HepG2 (cell line): ENCODE data around the gene CDC26. TPM values are rescaled to one million over a fixed set of nuclear protein-coding genes. Genes with fewer than 3 reads are reported as not detected.

Source experiments
- CSRNP1 ChIP-seq: sonication (generic); formaldehyde crosslinking; IDR thresholded peaks from 2 replicates; pipeline ENCODE4 v1.8.1; 2023; ENCODE audit warnings: mild to moderate bottlenecking, missing genetic modification reagents
- IKZF1 ChIP-seq: fragments of 450-650 bp; IDR thresholded peaks from 2 replicates; pipeline ENCODE4 v1.7.1; 2016
- IRF1 ChIP-seq: sonication (generic); formaldehyde crosslinking; IDR thresholded peaks from 2 replicates; pipeline ENCODE4 v1.4.0; 2020; ENCODE audit warnings: low read depth, mild to moderate bottlenecking, missing genetic modification reagents
- NFKBIZ ChIP-seq: IDR thresholded peaks from 2 replicates; pipeline ENCODE4 v1.6.1; 2018; ENCODE audit warnings: missing genetic modification reagents, missing compliant biosample characterization
- NKX3-1 ChIP-seq: sonication (generic); formaldehyde crosslinking; IDR thresholded peaks from 2 replicates; pipeline ENCODE4 v1.5.0; 2020; ENCODE audit warnings: missing genetic modification reagents
- NR2F2 ChIP-seq: IDR thresholded peaks from 2 replicates; pipeline ENCODE4 v1.6.1; 2012; ENCODE audit warnings: low read depth, inconsistent platforms, borderline replicate concordance
- PBX3 ChIP-seq: sonication (generic); formaldehyde crosslinking; IDR thresholded peaks from 2 replicates; pipeline ENCODE4 v1.8.1; 2023; ENCODE audit warnings: missing genetic modification reagents, inconsistent platforms, borderline replicate concordance
- PPARG ChIP-seq: conservative IDR thresholded peaks from 2 replicates; pipeline ENCODE4 v1.6.1; 2016; ENCODE audit warnings: missing biosample characterization, missing genetic modification reagents
- SIN3B ChIP-seq: fragments of 150-350 bp; IDR thresholded peaks from 2 replicates; pipeline ENCODE4 v1.6.1; 2014; ENCODE audit warnings: low read length
- SMARCE1 ChIP-seq: fragments of 450-650 bp; IDR thresholded peaks from 2 replicates; pipeline ENCODE4 v1.6.1; 2017; ENCODE audit warnings: borderline replicate concordance
- SRSF1 ChIP-seq: fragments of 200-400 bp; formaldehyde crosslinking; optimal IDR thresholded peaks from 2 replicates; pipeline ENCODE3; 2017; ENCODE audit warnings: mild to moderate bottlenecking, low read depth, low read length, moderate library complexity
- ZBTB20 ChIP-seq: sonication (generic); formaldehyde crosslinking; IDR thresholded peaks from 2 replicates; pipeline ENCODE4 v1.8.1; 2023; ENCODE audit warnings: missing genetic modification reagents, low read depth, mild to moderate bottlenecking, borderline replicate concordance
- ZBTB7B ChIP-seq: sonication (generic); formaldehyde crosslinking; IDR thresholded peaks from 2 replicates; pipeline ENCODE4 v1.4.0; 2020; ENCODE audit warnings: missing genetic modification reagents
- ZFY ChIP-seq: sonication (generic); formaldehyde crosslinking; IDR thresholded peaks from 2 replicates; pipeline ENCODE4 v1.4.0; 2020; ENCODE audit warnings: missing genetic modification reagents
- ZNF10 ChIP-seq: sonication (generic); formaldehyde crosslinking; IDR thresholded peaks from 2 replicates; pipeline ENCODE4 v1.4.0; 2020; ENCODE audit warnings: mild to moderate bottlenecking, low read depth, missing genetic modification reagents, borderline replicate concordance
- ZNF326 ChIP-seq: sonication (generic); formaldehyde crosslinking; IDR thresholded peaks from 2 replicates; pipeline ENCODE4 v1.4.0; 2020; ENCODE audit warnings: missing genetic modification reagents, borderline replicate concordance
- ZNF329 ChIP-seq: sonication (generic); formaldehyde crosslinking; IDR thresholded peaks from 2 replicates; pipeline ENCODE4 v1.9.0; 2021; ENCODE audit warnings: low read depth, mild to moderate bottlenecking, missing genetic modification reagents
- ZNF468 ChIP-seq: sonication (generic); formaldehyde crosslinking; IDR thresholded peaks from 2 replicates; pipeline ENCODE4 v1.8.0; 2022; ENCODE audit warnings: mild to moderate bottlenecking, moderate library complexity, missing genetic modification reagents
- ZNF577 ChIP-seq: sonication (generic); formaldehyde crosslinking; IDR thresholded peaks from 2 replicates; pipeline ENCODE4 v1.4.0; 2020; ENCODE audit warnings: mild to moderate bottlenecking, low read depth, missing genetic modification reagents, borderline replicate concordance
- ZNF724P ChIP-seq: sonication (generic); formaldehyde crosslinking; IDR thresholded peaks from 2 replicates; pipeline ENCODE4 v1.8.0; 2022; ENCODE audit warnings: missing genetic modification reagents, borderline replicate concordance
- ZSCAN31 ChIP-seq: sonication (generic); formaldehyde crosslinking; IDR thresholded peaks from 2 replicates; pipeline ENCODE4 v1.5.0; 2020; ENCODE audit warnings: low read depth, mild to moderate bottlenecking, missing genetic modification reagents
- polyA plus RNA-seq, 8 experiments: library from polyadenylated mRNA; depleted of rRNA in 3 of 8; stranded (reverse) in 7 of 8; unstranded in 1 of 8; fragments of >200 nt; fragmentation: Illumina TruSeq in 4 of 8; extraction: Trizol in 4 of 8; gene quantifications; 2 replicates each; pipeline versions ENCODE4 v1.2.1 to v1.2.3, GENCODE V29; 2011 to 2016; ENCODE audit warnings: low read depth in 4 of 8, missing spikeins in 1 of 8, mixed read lengths in 1 of 8; ENCODE audit not compliant: insufficient read depth in 1 of 8
- total RNA-seq, 5 experiments: library from RNA; depleted of rRNA; stranded (reverse); fragments of >200 nt; fragmentation: Illumina TruSeq; extraction: Trizol; gene quantifications; 2 replicates each; pipeline ENCODE4 v1.2.3, GENCODE V29; 2016; ENCODE audit warnings: low read depth in 1 of 5
- TF ChIP-seq, protein P1 (sequence below): sonication (generic); formaldehyde crosslinking; IDR thresholded peaks from 2 replicates; pipeline ENCODE4 v1.4.0; 2020; ENCODE audit warnings: mild to moderate bottlenecking, missing genetic modification reagents
- TF ChIP-seq, protein P2 (sequence below): sonication (generic); formaldehyde crosslinking; IDR thresholded peaks from 2 replicates; pipeline ENCODE4 v1.5.1; 2020; ENCODE audit warnings: missing genetic modification reagents, mild to moderate bottlenecking, borderline replicate concordance

CDC26 gene
- total and polyA plus RNA-seq, 2 of the 13 experiments (the other 11 are each of a cell fraction or from before 2014, with no cell fraction given), result 26.6 to 57.9 TPM

DNA sequence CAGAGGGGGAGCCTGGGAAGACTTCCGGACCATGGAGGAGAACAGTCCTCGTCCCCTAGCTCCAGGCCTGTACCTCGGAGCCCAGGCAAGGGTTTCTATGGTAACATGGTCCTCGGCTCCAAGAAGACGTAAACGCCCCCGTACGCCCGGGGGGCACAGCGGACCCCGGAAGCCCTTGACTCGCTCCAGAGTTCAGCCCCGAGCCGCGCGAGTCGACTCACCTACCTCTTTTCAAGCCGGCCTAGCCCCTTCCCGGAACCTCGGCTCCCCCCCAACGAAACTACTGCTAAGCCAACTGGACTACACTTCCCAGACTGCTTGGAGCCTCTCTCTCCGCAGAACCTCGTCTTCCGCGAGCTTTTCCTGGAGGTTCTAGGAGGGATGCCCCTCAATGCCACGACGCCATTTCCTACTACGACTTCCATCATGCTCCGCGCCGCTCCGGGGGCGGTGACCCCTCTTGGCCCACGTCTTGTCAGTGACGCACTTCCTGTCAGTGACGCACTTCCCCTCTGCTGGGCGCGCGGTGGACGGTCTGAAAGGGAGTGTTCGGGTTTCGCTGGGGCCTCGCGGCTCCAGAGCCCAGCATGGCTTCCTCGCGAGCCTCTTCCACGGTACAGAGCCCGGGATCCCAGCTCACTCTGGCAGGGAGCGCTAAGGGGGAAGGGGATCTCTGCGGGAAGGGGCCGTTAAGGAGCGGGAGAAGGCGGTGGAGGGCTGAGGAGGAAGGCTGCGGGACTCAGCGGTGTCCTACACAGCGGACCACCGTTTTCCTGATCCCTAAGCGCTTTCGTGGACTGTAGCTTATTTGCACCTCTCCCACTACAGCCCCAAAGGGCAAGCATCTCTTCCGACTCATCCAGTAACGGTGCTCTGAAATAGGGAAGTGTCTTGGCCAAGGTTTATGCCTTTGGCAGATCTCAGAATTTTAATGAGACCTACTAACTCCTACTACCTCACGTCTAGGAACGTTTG is at the start of gene CDC26, which contains the start of gene PRPF4 (continued):
- no peak for TF ChIP-seq ZNF326 (CRISPR knock-in tag)
- TF ChIP-seq NR2F2, result no peak
- peak; percentile 58 for TF ChIP-seq ZBTB7B (CRISPR knock-in tag)
- TF ChIP-seq ZNF10 (CRISPR knock-in tag), result no peak
- TF ChIP-seq SRSF1, result peak; percentile 88
- peak; percentile 89 for TF ChIP-seq ZSCAN31 (CRISPR knock-in tag)
- no peak for TF ChIP-seq ZNF577 (CRISPR knock-in tag)
- 0 out of 2 replicates have a peak, but pooled peaks have one; percentile 55 for TF ChIP-seq ZNF329 (CRISPR knock-in tag)
- TF ChIP-seq ZFY (CRISPR knock-in tag), result peak; percentile 94
- no peak for TF ChIP-seq ZNF468 (CRISPR knock-in tag)
- no peak for TF ChIP-seq PPARG (CRISPR knock-in tag)
- no peak for TF ChIP-seq SMARCE1
- TF ChIP-seq PBX3 (CRISPR knock-in tag), result no peak
- TF ChIP-seq, protein P1, sequence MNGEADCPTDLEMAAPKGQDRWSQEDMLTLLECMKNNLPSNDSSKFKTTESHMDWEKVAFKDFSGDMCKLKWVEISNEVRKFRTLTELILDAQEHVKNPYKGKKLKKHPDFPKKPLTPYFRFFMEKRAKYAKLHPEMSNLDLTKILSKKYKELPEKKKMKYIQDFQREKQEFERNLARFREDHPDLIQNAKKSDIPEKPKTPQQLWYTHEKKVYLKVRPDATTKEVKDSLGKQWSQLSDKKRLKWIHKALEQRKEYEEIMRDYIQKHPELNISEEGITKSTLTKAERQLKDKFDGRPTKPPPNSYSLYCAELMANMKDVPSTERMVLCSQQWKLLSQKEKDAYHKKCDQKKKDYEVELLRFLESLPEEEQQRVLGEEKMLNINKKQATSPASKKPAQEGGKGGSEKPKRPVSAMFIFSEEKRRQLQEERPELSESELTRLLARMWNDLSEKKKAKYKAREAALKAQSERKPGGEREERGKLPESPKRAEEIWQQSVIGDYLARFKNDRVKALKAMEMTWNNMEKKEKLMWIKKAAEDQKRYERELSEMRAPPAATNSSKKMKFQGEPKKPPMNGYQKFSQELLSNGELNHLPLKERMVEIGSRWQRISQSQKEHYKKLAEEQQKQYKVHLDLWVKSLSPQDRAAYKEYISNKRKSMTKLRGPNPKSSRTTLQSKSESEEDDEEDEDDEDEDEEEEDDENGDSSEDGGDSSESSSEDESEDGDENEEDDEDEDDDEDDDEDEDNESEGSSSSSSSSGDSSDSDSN, result peak; percentile 75
- no peak for TF ChIP-seq IRF1
- TF ChIP-seq, protein P2, sequence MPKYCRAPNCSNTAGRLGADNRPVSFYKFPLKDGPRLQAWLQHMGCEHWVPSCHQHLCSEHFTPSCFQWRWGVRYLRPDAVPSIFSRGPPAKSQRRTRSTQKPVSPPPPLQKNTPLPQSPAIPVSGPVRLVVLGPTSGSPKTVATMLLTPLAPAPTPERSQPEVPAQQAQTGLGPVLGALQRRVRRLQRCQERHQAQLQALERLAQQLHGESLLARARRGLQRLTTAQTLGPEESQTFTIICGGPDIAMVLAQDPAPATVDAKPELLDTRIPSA (CRISPR knock-in tag), result peak; percentile 50; the same call in 1 of the 2 replicates
- no peak; the same call in 1 of the 2 replicates for TF ChIP-seq NFKBIZ (CRISPR knock-in tag)
- peak; percentile 60; the same call in 1 of the 2 replicates for TF ChIP-seq ZBTB20
- TF ChIP-seq NKX3-1 (CRISPR knock-in tag), result 0 out of 2 replicates have a peak, but pooled peaks have one; percentile 26
- peak; percentile 67 for TF ChIP-seq SIN3B
- no peak for TF ChIP-seq ZNF724P (CRISPR knock-in tag)
- TF ChIP-seq IKZF1, result no peak
- TF ChIP-seq CSRNP1 (CRISPR knock-in tag), result peak; percentile 89
